A673 (cell line): ENCODE measurements around the gene FADS3.

Source experiments
- CTCF ChIP-seq: fragments of 300-800, 200-600 bp; sonication (generic); conservative IDR thresholded peaks from 2 replicates; pipeline ENCODE4 v1.5.1; 2017; ENCODE audit warnings: low read depth, mild to moderate bottlenecking, antibody characterized with exemption, low read length, moderate library complexity, mixed read lengths
- EZH2 ChIP-seq: fragments of 200-600 bp; sonication (generic); IDR thresholded peaks from 2 replicates; pipeline ENCODE4 v1.6.1; 2017; ENCODE audit warnings: borderline replicate concordance, low read depth, mild to moderate bottlenecking, mixed read lengths, antibody characterized with exemption, low read length; ENCODE audit not compliant: poor library complexity, severe bottlenecking

DNA sequence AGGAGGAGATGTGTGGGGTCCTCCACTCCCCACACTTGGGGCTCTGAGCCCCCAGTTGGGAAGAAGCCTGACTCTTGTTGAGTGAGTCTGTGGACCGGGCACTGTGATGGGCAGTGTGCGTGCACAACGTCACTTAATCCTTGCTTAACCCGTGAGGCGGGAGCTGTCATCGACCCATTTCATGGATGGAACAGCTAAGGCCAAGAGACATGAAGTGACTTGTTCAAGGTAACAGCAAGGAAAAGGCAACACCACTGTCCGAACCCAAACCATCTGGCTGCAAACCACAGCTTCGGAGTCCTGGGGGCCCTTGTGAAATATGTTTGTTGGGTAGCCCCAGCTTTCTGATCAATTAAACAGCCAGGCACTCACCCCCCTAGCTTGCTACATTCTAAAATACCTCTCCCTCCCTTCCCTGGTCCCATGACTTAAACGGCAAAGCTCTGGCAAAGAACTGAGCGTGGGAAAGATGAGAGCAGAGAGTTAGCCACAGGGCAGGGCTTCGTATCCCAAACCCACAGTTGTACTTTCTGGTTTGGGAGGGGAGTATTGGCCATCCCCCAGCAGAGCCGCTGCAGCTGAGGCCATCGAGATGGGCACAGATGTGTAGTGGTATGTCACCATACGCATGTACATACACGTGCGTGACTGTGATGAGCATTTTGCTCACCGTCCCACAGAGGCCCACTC lies 37.0 kb downstream of the FADS3 start:
- no peak for TF ChIP-seq CTCF
- no peak for TF ChIP-seq EZH2
